ENCODE results near the gene INSYN2A.

- TF ChIP-seq EZH2 (IDR thresholded peaks at IDR 0.05; ENCODE audit: insufficient read depth, poor library complexity, severe bottlenecking) (no peak), EZH2phosphoT487 (IDR thresholded peaks at IDR 0.05; ENCODE audit: insufficient read depth, low read depth) (no peak)
Measured at GRCh38 chr10:127162841-127163240, 33.5 kb downstream of the INSYN2A start.
